K562 (cell line): ENCODE data around the gene TRIM26. TPM values are rescaled to one million over a fixed set of nuclear protein-coding genes. Genes with fewer than 3 reads are reported as not detected.

Experiments
- ATAC-seq: fragments of 200-7000 bp; cut with Tn5 transposase; 3 replicates; pipeline ENCODE4 v1.9.1; 2020; ENCODE audit warnings: moderate library complexity
- BruUV-seq: library from RNA; stranded (reverse); fragments of 400-500 nt; replicated peaks from 2 replicates; lab custom pipeline; 2021; lab: Mats Ljungman, UMichigan
- CTCF ChIA-PET: fragments of 300-600 bp; formaldehyde crosslinking; extraction: SDS; loops from one replicate; lab custom pipeline; 2021; ENCODE audit warnings: low intra/inter-chr PET ratio; lab: Yijun Ruan, JAX
- POLR2A ChIA-PET: fragments of 300-600, 350-650 bp; sonication (Branson Sonifier 250); formaldehyde crosslinking; extraction: SDS; loops from one replicate; lab custom pipeline; 2021; ENCODE audit warnings: antibody characterized with exemption, inconsistent platforms; lab: Yijun Ruan, JAX
- DNase-seq, 4 experiments: peaks; one replicate each; pipeline versions ENCODE4 v3.0.0 to v3.0.0-alpha.2; 2011 to 2018; ENCODE audit warnings: low spot score in 3 of 4, mixed read lengths in 3 of 4; ENCODE audit errors: extremely low read depth in 1 of 4
- FAIRE-seq: peaks from 2 replicates; lab custom pipeline; 2011; peaks lifted over from hg19 to GRCh38; lab: Jason Lieb, UNC
- H2AFZ ChIP-seq: 2 replicates; pipeline ENCODE4 v1.6.0; 2011; ENCODE audit warnings: low read depth, low read length, control low read depth, inconsistent platforms
- H3K27ac ChIP-seq: fragments of 200-600 bp; 3 replicates; pipeline ENCODE4 v1.8.0; 2011; ENCODE audit warnings: low read depth, mild to moderate bottlenecking, control low read depth, inconsistent platforms, low read length, moderate library complexity, mixed read lengths; ENCODE audit errors: extremely low read depth
- H3K27me3 ChIP-seq, 2 experiments: fragments of 300-600 bp in 1 of 2; 2 replicates in 1 of 2; 3 replicates in 1 of 2; pipeline versions ENCODE4 v1.6.0 to v1.8.0; 2011; ENCODE audit warnings: inconsistent platforms in 2 of 2, low read length in 2 of 2, mild to moderate bottlenecking in 1 of 2, mixed read lengths in 1 of 2, moderate library complexity in 1 of 2; ENCODE audit not compliant: control insufficient read depth in 2 of 2, insufficient read depth in 2 of 2
- H3K36me3 ChIP-seq: fragments of 300-600 bp; 3 replicates; pipeline ENCODE4 v1.8.0; 2011; ENCODE audit warnings: mild to moderate bottlenecking, low read length, inconsistent platforms; ENCODE audit not compliant: control insufficient read depth, insufficient read depth
- H3K4me1 ChIP-seq, 2 experiments: fragments of 200-600 bp in 1 of 2; replicated peaks in 1 of 2; 2 replicates in 1 of 2; 3 replicates in 1 of 2; pipeline versions ENCODE4 v1.5.1 to v1.8.0; 2011; ENCODE audit warnings: inconsistent platforms in 2 of 2, low read length in 2 of 2, mild to moderate bottlenecking in 1 of 2, mixed read lengths in 1 of 2, moderate library complexity in 1 of 2; ENCODE audit not compliant: control insufficient read depth in 2 of 2, insufficient read depth in 2 of 2
- H3K4me2 ChIP-seq: 2 replicates; pipeline ENCODE4 v1.6.1; 2011; ENCODE audit warnings: low read length, control low read depth, inconsistent platforms, mixed read lengths; ENCODE audit not compliant: insufficient read depth
- H3K4me3 ChIP-seq: fragments of 200-600 bp; sonication (generic), shearing (Covaris generic); 2 replicates; pipeline ENCODE4 v1.5.1; 2016; ENCODE audit warnings: control low read depth, inconsistent platforms
- H3K79me2 ChIP-seq: fragments of 200-600 bp; 3 replicates; pipeline ENCODE4 v1.8.0; 2011; ENCODE audit warnings: low read length, inconsistent platforms; ENCODE audit not compliant: control insufficient read depth, insufficient read depth
- H3K9ac ChIP-seq, 2 experiments: 2 replicates each; pipeline versions ENCODE4 v1.6.0 to v1.6.1; 2011; ENCODE audit warnings: low read depth in 2 of 2, low read length in 2 of 2, control low read depth in 1 of 2, inconsistent platforms in 1 of 2, mild to moderate bottlenecking in 1 of 2, mixed read lengths in 1 of 2; ENCODE audit not compliant: insufficient read depth in 1 of 2
- H3K9me1 ChIP-seq: one replicate; pipeline ENCODE4 v1.6.0; 2011; ENCODE audit warnings: inconsistent platforms, mild to moderate bottlenecking, low read length, moderate library complexity; ENCODE audit not compliant: control insufficient read depth, insufficient read depth
- H3K9me3 ChIP-seq: replicated peaks from 2 replicates; pipeline ENCODE4 v1.5.1; 2011; ENCODE audit warnings: low read depth, low read length, inconsistent platforms; ENCODE audit not compliant: control insufficient read depth, insufficient read depth
- H4K20me1 ChIP-seq: replicated peaks from 2 replicates; pipeline ENCODE4 v1.6.1; 2011; ENCODE audit warnings: low read length, inconsistent platforms, mixed read lengths; ENCODE audit not compliant: control insufficient read depth, insufficient read depth
- CREM ChIP-seq: IDR thresholded peaks from 2 replicates; pipeline ENCODE4 v1.6.1; 2014; ENCODE audit warnings: antibody characterized with exemption, low read depth
- EHMT2 ChIP-seq: fragments of 450-650 bp; IDR thresholded peaks from 2 replicates; pipeline ENCODE4 v1.6.1; 2018; ENCODE audit warnings: antibody characterized with exemption
- IFI16 ChIP-seq: fragments of 250-450 bp; sonication (Bioruptor Pico); IDR thresholded peaks from 2 replicates; pipeline ENCODE4 v2.1.2; 2022; ENCODE audit warnings: mild to moderate bottlenecking, inconsistent platforms
- JUND ChIP-seq, 2 experiments: IDR thresholded peaks; 2 replicates in 1 of 2; 3 replicates in 1 of 2; pipeline ENCODE4 v1.6.1; 2011; ENCODE audit warnings: borderline replicate concordance in 2 of 2, low read depth in 2 of 2, low read length in 2 of 2, improper control_type of control experiment in 1 of 2, missing biosample characterization in 1 of 2, missing genetic modification characterization in 1 of 2, missing genetic modification reagents in 1 of 2
- PCBP2 ChIP-seq: fragments of 200-400 bp; formaldehyde crosslinking; IDR thresholded peaks from 2 replicates; pipeline ENCODE4 v1.6.1; 2018; ENCODE audit warnings: low read length, low read depth, mild to moderate bottlenecking, moderate library complexity; ENCODE audit not compliant: poor library complexity, severe bottlenecking
- RBM39 ChIP-seq: fragments of 200-400 bp; formaldehyde crosslinking; optimal IDR thresholded peaks from 2 replicates; pipeline ENCODE3; 2018; ENCODE audit warnings: low read depth, low read length
- SP2 ChIP-seq: IDR thresholded peaks from 2 replicates; pipeline ENCODE4 v1.6.1; 2011; ENCODE audit warnings: mild to moderate bottlenecking, low read depth, low read length, moderate library complexity; ENCODE audit not compliant: poor library complexity, severe bottlenecking; ENCODE audit errors: extremely low read depth
- ZNF609 ChIP-seq: sonication (generic); formaldehyde crosslinking; IDR thresholded peaks from 2 replicates; pipeline ENCODE4 v1.8.1; 2023; ENCODE audit warnings: missing genetic modification reagents, mild to moderate bottlenecking, borderline replicate concordance
- WGBS: fragments of 100-300 bp; shearing (Covaris generic); methylation state at CpG from one replicate; pipeline ENCODE4 v1.1.6; 2016; ENCODE audit warnings: low coverage, mixed read lengths; ENCODE audit not compliant: insufficient coverage; ENCODE audit errors: missing lambda C conversion rate; 5-methylcytosine and 5-hydroxymethylcytosine counted together
- in situ Hi-C: fragments of 300-500 bp; cut with MboI; formaldehyde crosslinking; loops from 4 replicates; pipeline ENCODE4 v1.15.0; 2018; ENCODE audit warnings: inconsistent platforms, mixed read lengths
- intact Hi-C: fragments of 100-400 bp; cut with micrococcal nuclease; formaldehyde crosslinking; loops from 2 replicates; pipeline ENCODE4 v1.14.2; 2022
- polyA plus RNA-seq, 8 experiments: library from polyadenylated mRNA; depleted of rRNA in 4 of 8; stranded (reverse) in 5 of 8; unstranded in 3 of 8; fragments of >200 nt; fragmentation: Nextera tagmentation in 2 of 8; fragmentation: Illumina TruSeq in 1 of 8; extraction: Ambion mirVana in 2 of 8; extraction: Trizol in 1 of 8; gene quantifications; 2 replicates each; pipeline versions ENCODE4 v1.2.1 to v1.2.3, GENCODE V29; 2011 to 2014; ENCODE audit warnings: inconsistent platforms in 1 of 8, missing spikeins in 1 of 8
- total RNA-seq, 7 experiments: library from RNA; depleted of rRNA in 6 of 7; stranded (reverse); fragments of >200 nt in 6 of 7; fragmentation: Illumina TruSeq in 2 of 7; extraction: Trizol in 2 of 7; gene quantifications; 2 replicates each; pipeline versions ENCODE4 v1.2.1 to v1.2.3, GENCODE V29; 2011 to 2021; ENCODE audit warnings: low replicate concordance in 1 of 7
- TF ChIP-seq, protein P1 (sequence below): fragments of 200-800 bp; sonication (Bioruptor generic); IDR thresholded peaks from 2 replicates; pipeline ENCODE4 v1.6.1; 2017; ENCODE audit warnings: missing genetic modification characterization, missing compliant biosample characterization

Gene TRIM26
- total and polyA plus RNA-seq, 9 of the 15 experiments (the other 6 are each of a cell fraction or from before 2014, with no cell fraction given) = 0.80 to 5.0 (median 2.8) TPM

- Histone ChIP-seq H3K27ac (no peak within 1 kb of the TSS), H3K4me3 (no peak within 1 kb of the TSS), H4K20me1 (no peaks in the 10 kb centered on the region), H3K27me3 (peaks cover 0 to 14% of the 10 kb centered on the region in 2 experiments; a peak in 3 of 5 replicates), H3K79me2 (no peaks in the 10 kb centered on the region), H3K4me1 (peaks cover 0 to 2% of the 10 kb centered on the region in 2 experiments; a peak in 3 of 5 replicates), H3K9ac (no peak within 1 kb of the TSS), H3K9me1 (no peaks in the 10 kb centered on the region), H3K36me3 (no peaks in the 10 kb centered on the region), H3K9me3 (no peaks in the 10 kb centered on the region), H3K4me2 (no peak within 1 kb of the TSS), H2AFZ (peak within 1 kb of the TSS; percentile 26; the same call in 1 of the 2 replicates)
- no TSS peak for BruUV-seq
- ChIA-PET POLR2A (interaction anchor here (2.3 kb wide), 1 partner anchor 10 kb away, joined by 6 read pairs; no protein-coding TSS in a partner anchor), CTCF (no interaction called here)
- 4% methylated on average over 4 of the region's 4 CpGs for WGBS
- DNase-seq = no peak
- no peak for ATAC-seq
- intact Hi-C loops (no loop called here), in situ Hi-C loops (no loop called here)
- FAIRE-seq = no peak
- TF ChIP-seq EHMT2 = no peak
- no peak for TF ChIP-seq CREM
- no peak for TF ChIP-seq SP2
- TF ChIP-seq PCBP2 = no peak
- no peak for TF ChIP-seq JUND (IDR thresholded peaks at IDR 0.05; ENCODE audit: borderline replicate concordance, low read depth, low read length)
- TF ChIP-seq JUND (tag; IDR thresholded peaks at IDR 0.05; ENCODE audit: borderline replicate concordance, low read depth, low read length) = no peak
- TF ChIP-seq, protein P1, sequence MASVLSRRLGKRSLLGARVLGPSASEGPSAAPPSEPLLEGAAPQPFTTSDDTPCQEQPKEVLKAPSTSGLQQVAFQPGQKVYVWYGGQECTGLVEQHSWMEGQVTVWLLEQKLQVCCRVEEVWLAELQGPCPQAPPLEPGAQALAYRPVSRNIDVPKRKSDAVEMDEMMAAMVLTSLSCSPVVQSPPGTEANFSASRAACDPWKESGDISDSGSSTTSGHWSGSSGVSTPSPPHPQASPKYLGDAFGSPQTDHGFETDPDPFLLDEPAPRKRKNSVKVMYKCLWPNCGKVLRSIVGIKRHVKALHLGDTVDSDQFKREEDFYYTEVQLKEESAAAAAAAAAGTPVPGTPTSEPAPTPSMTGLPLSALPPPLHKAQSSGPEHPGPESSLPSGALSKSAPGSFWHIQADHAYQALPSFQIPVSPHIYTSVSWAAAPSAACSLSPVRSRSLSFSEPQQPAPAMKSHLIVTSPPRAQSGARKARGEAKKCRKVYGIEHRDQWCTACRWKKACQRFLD (CRISPR knock-in tag) = no peak
- no peak for TF ChIP-seq RBM39
- TF ChIP-seq IFI16 (CRISPR knock-in tag) = no peak
- TF ChIP-seq ZNF609 (CRISPR knock-in tag) = no peak
- TF ChIP-seq, all 486 proteins: peak for 0
Measured at GRCh38 chr6:30135757-30136156, 77.4 kb downstream of the TRIM26 start, which contains the start of gene TRIM40. TSS of gene TRIM40 (plus strand) at chr6:30136140. CDS start at chr6:30137037, 897 bp downstream.
